ENCODE data around the gene ERAP2.
"Not testable (repeated sequence)": the region's sequence is repeated elsewhere in the genome, so short reads cannot be mapped to it uniquely, and the experiment has no call there.

GRCh38 chr5:96931037-96931436 lies 54.7 kb downstream of the ERAP2 start:
- TF ChIP-seq CTCF, POLR2A (IDR thresholded peaks at IDR 0.05): not testable (repeated sequence)
